Fibroblast of upper back skin (primary cell): Measurements from ENCODE around the gene PPM1D.
"Not testable (repeated sequence)": the region's sequence is repeated elsewhere in the genome, so short reads cannot be mapped to it uniquely, and the experiment has no call there.

Source experiments
- DNase-seq: peaks from one replicate; pipeline ENCODE4 v3.0.0-alpha.2; 2013

Gene PPM1D

DNA sequence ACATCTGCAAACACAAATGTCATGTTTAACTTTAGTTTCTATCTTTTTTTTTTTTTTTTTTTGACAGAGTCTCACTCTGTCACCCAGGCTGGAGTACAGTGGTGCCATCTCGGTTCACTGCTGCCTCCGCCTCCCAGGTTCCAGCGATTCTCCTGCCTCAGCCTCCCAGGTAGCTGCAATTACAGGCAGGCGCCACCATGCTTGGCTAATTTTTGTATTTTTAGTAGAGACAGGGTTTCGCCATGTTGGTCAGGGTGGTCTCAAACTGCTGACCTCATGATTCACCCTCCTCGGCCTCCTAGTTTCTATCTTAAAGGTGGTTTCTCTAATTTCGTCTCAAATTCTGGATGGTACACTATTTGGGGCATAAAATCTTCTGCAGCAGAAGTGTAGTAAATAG, 5.8 kb upstream of the PPM1D start:
- DNase-seq = not testable (repeated sequence)

DNA sequence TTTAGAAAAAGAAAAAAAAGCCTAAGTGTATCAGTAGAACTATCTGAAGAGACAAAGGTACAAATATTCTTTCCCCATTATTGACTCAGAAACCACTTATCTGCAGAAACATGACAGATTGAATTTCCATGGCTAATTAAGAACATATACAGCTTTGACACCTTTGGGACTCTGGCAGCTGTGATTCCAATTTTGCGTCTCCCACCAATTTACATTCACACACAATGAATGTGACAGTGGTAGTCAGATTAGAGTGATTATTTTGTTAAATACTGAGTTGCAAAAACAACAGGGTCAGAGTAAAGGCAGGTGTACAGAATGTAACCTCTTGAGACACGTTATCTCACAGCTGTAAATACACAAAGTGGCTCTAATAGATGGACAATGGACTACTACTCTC, 5.3 kb upstream of the PPM1D start:
- DNase-seq = no peak

DNA sequence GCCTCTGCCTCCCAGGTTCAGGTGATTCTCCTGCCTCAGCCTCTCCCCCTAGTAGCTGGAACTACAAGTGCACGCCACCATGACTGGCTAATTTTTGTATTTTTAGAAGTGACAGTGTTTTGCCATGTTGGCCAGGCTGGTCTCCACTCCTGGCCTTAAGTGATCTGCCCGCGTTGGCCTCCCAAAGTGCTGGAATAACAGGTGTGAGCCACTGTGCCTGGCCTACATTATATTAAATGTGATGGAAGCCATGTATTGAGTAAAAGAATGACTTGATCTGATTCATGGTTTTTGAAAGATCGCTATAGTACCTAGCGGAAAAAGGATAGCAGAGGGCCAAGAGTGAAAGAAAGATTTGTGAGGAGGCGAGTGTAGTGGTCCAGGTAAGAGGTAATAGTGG, 2.7 kb upstream of the PPM1D start:
- DNase-seq = no peak

DNA sequence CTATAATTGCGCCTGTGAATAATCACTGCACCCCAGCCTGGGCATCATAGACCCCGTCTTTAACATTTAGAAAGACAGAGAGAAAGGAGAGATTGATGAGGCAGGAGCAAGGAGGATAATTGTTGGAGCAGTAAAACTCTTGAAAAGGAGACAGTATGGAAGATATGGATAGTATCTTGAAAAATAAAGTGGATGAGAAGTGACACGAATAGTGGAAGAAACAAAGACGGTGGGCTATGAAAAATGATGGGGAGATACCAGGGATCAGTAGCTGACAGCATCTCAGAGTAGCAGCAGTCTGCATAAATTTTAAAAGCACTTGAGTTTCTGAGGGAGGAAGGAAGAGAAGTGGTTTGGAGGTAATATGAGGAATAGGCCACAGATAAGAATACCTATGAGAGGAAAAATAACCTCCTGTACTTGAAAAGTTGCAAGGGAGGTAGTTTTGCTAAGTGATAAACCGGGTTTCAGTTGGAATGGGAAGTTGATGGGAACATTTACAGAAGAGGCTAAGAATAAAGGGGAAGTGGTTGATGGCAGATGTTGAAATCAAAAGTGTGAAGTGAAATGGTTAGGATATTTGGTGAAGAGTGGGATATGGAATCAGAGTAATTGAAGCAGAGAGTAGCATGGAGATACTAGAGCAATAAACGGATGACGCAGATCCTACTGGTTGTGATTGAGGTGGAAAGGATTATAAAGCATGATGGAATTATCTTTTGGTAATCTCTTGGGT, 1.8 kb upstream of the PPM1D start:
- DNase-seq = no peak

DNA sequence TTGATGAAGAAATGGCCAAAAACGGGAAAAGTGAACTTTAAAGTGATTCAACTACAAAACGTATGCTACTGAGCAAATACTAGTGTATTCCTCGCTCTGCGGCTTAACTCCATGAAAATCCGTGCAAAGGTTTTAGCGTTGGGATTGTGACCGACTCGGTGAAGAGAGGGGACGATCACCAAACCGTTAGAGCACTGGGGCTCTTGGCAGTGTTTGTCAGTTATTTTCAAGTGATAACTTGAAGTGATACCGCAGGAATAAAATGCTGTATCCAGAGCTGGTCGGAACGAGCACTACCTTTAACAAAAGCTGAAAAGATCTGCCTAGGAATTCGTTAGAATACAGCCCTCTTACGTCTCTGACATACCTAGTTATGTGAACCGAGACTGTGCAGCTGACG, 773 bp upstream of the PPM1D start:
- DNase-seq = no peak

DNA sequence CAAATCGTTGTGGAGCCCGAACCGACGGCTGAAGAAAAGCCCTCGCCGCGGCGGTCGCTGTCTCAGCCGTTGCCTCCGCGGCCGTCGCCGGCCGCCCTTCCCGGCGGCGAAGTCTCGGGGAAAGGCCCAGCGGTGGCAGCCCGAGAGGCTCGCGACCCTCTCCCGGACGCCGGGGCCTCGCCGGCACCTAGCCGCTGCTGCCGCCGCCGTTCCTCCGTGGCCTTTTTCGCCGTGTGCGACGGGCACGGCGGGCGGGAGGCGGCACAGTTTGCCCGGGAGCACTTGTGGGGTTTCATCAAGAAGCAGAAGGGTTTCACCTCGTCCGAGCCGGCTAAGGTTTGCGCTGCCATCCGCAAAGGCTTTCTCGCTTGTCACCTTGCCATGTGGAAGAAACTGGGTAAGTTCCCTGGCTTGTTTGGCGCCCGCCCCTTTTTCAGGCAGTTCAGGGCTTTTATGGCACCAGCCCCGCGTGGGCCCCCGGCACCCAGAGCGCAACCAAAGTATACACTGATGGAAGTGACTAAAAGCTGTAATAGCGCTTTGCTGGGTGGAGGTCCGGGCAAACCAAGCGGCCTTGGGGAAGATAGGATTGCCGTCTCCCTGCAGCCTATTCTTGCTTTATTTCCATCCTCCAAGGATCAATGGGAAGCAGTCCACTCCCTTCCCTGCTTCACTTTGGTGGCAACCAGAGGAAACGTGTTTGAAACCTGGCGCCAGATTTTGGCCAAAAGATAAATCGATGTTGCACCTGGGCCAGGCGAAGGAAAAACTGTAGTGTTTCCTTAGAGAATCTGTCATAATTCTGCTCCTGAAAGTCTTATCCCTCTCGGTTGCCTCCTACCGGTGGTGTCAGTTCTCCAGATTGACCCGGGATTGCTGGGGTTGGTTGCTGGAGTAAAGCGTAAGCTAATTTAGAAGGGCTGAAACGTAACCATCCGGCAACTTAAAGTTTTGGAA, 775 bp downstream of the PPM1D start:
- peak; percentile 85 for DNase-seq

DNA sequence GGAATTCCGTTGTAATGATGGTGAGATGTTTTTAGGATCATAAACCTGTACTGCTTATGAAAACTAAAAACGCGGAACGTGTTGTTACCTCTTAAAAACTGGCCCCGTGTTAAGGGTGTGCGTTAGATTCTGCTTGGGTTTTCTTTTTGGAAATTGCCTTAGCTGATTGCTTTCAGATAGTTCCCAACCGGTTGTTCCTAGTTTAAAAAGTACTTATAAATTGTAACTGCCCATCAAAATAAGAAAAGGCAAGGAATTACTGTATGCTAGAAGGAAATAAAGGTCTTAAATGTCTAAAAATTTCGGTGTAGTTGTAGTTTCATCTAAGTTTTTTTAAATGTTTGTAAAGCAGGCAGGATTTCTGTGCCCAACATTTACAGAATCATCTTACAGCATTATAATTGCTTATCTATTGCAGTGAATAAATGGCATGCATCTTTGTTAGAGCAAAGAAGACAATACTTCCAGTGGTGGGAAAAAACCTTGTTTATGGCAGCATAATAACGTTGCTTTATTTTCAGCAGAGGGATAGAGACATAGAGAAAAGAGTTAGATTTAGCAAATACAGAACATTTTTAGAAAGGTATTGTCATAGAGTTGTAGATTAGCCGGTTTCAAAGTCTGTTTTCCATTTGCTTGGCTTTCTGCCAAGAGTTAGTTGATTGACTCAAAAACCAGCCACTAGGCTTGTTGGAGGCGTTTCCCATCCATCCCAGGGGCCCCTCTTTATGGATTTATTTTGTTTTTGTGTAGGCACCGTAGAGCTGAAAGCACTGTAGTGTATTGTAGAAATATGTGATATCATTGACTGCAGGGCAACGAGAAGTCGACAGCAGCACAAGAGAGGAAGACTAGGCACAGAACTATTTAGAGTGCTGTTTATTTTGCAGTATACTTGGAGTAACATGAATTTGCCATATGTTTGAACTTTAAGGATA, 1.7 kb downstream of the PPM1D start:
- peak; percentile 76 for DNase-seq

DNA sequence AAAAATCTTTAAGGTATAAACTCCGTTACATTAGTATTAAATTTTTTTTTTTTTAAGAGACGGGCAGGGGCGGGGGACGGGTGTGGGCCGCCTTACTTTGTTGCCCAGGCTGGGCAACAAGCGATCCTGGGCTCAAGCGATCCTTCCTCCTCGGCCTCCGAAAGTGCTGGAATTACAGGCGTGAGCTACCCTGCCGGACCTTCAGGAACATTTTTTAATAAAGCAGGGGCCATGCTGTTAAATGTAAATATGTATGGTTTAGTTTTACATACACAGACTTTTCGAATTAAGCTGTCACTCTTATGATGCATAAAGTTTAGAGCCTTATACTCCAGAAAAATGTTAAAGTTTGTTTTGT, 2.4 kb downstream of the PPM1D start:
- DNase-seq = no peak

DNA sequence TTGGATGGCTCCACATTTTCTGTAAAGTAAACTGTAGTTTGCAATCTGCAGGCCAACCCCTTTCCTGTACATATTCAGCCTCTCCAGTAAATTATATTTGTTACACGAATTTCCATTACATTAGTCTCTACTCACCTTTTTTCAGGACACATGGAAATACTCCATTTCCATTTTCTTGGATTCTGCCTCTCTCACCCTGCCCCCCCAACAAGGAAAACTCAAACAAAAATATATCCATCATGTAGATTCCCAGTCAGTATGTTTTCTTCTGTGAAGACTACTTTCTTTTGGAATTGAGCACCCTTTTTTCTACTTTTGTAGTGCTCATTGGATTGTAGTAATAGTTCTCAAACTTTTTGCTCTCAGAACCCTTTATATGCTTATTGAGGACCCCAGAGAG, 2.9 kb downstream of the PPM1D start:
- no peak for DNase-seq

DNA sequence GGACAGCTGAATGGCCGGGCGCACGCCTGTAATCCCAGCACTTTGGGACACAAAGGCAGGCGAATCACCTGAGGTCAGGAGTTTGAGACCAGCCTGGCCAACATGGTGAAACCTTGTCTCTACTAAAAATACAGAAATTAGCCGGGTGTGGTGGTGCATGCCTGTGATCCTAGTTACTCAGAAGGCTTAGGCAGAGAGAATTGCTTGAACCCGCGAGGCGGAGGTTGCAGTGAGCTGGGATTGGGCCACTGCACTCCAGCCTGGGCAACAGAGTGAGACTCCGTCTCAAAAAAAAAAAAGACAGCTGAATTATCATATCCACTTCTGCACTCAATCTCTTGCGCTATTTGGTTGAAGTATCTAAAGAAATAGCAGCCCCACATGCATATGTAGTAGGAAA, 3.5 kb downstream of the PPM1D start:
- not testable (repeated sequence) for DNase-seq

DNA sequence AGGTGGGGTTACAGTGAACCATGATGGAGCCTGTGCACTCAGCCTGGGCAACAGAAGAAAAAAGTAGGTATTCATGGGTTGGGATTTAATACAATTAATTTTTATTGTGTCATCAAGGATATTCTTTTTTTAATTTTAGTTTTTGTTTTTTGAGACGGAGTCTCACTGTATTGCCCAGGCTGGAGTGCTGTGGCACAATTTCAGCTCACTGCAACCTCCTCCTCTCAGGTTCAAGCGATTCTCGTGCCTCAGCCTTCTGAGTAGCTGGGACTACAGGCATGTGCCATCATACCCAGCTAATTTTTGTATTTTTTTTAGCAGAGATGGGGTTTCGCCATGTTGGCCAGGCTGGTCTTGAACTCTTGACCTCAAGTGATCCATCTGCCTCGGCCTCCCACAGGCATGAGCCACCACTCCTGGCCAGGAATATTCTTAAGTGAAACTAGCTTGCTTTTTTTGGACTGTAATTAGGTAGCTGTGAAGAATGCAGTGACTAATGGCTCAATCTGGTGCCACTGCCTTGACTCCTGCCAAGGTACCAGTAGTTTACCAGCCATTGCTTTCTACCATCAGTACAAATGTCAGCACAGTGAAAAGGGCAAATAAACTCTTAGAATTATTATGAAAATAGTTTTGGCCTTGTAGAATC, 4.8 kb downstream of the PPM1D start:
- DNase-seq = peak; percentile 57

DNA sequence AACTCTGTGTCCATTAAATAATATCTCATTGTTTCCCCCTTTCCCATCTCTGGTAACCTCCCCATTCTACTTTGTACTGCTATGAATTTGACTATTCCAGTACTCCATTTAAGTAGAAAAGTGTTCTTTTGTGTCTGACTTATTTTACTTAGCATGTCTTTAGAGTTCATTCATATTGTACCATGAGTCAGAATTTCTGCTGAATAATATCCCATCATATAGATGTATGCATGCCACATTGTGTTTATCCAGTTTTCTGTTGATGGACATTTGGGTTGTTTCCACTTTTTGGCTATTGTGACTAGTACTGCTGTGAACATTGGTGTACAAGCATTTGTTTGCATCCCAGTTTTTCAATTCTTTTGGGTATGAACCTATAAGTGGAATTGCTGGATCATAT, 6.0 kb downstream of the PPM1D start:
- DNase-seq = no peak

DNA sequence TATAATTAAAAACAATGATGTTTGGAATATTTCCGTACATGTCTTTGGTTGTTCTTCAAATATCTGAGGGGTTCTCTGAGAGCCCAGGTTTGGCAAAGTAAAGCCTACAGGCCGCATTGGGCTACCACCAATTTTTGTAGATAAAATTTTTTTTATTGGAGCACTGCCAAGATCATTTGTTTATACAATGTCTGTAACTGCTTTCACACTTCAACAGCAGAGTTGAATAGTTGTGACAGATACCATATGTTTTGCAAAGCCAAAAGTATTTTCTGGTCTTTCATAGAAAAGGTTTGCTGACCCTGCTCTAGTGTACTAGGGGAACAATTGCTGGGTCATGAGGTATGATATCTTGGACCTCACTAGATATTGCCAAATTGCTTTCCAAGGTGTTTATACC, 10.5 kb downstream of the PPM1D start:
- peak; percentile 26 for DNase-seq

DNA sequence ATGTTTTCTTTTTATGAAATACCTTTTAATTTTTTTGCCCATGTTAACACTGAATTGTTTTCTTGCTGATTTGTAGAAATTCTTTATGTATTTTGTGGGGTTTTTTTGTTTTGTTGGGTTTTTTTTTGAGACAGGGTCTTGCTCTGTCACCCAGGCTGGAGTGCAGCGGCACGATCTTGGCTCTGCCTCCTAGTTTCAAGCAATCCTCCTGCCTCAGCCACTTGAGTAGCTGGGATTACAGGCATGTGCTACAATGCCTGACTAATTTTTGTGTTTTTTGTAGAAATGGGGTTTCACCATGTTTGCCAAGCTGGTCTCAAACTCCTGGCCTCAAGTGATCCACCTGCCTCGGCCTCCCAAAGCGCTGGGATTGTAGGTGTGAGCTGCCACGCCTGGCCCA, 11.3 kb downstream of the PPM1D start:
- DNase-seq = not testable (repeated sequence)

DNA sequence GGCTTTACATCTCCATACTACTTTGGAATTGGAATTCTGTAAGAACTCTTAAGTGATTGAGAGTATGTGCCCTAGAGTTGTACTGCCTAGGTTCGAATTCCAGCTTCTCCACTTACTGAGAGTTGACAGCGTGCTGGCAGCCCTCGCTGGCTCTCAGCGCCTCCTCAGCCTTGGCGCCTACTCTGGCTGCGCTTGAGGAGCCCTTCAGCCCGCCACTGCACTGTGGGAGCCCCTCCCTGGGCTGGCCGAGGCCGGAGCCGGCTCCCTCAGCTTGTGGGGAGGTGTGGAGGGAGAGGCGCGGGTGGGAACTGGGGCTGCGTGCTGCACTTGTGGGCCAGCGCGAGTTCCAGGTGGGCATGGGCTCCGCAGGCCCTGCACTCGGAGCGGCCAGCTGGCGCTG, 13.3 kb downstream of the PPM1D start:
- DNase-seq = no peak

DNA sequence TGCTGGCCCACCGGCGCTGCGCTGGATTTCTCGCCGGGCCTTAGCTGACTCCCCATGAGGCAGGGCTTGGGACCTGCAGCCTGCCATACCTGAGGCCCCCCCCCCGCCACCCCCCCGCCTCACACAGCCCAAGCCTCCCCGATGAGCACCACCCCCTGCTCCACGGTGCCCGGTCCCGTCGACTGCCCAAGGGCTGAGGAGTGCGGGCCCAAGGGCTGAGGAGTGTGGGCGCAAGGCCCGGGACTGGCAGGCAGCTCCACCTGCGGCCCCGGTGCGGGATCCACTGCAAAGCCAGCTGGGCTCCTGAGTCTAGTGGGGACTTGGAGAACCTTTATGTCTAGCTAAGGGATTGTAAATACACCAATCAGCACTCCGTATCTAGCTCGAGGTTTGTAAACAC, 13.8 kb downstream of the PPM1D start:
- not testable (repeated sequence) for DNase-seq

DNA sequence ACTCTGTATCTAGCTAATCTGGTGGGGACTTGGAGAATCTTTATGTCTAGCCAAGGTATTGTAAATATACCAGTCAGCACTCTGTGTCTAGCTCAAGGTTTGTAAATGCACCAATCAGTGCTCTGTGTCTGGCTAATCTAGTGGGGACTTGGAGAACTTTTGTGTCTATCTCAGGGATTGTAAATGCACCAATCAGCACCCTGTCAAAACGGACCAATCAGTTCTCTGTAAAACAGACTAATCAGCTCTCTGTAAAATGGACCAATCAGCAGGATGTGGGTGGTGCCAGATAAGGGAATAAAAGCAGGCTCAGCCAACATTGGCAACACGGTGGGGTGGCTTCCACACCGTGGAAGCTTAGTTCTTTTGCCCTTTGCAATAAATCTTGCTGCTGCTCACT, 14.3 kb downstream of the PPM1D start:
- not testable (repeated sequence) for DNase-seq

DNA sequence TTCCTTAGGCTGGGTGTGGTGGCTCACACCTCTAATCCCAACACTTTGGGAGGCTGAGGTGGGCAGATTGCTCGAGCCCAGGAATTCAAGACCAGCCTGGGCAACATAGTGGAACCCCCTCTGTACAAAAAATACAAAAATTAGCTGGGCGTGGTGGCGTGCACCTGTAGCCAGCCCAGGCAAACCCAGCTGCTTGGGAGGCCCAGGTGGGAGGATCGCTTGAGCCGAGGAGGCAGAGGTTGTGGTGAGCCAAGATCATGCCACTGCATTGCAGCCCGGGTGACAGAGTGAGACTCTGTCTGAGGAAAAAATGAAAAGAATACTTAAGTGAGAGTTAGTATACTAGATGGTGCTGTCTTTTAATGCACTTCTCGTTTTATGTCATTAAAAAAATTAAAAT, 15.1 kb downstream of the PPM1D start:
- DNase-seq = no peak

DNA sequence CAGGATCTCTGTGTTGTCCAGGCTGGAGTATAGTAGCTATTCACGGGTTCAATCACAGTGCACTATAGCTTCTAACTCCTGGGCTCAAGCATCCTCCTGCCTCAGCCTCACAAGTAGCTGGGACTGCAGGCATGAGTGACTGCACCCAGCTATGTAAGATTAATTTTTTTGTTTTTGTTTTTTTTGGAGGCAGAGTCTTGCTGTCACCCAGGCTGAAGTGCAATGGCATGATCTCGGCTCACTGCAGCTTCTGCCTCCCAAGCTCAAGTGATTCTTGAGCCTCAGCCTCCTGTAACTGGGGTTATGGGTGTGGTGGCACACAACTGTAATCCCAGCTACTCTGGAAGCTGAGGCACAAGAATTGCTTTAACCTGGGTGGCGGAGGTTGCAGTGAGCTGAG, 15.8 kb downstream of the PPM1D start:
- no peak for DNase-seq

DNA sequence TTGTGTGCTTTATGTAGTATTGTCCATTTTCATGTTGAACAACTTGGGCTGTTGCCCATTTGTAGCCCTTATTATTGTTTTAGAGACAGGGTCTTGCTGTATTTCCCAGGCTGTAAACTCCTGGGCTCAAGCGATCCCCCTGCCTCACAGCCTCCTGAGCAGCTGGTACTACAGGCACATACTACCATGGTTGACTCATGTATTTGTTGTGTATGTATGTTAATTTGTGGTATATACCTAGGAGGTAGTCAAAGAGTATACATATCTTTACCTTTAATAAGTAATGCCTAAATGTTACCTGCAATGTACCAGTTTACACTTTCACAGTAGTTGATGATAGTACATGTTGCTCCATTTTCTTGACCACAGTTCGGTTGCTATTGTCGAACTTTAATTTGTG, 18.1 kb downstream of the PPM1D start:
- DNase-seq = no peak

DNA sequence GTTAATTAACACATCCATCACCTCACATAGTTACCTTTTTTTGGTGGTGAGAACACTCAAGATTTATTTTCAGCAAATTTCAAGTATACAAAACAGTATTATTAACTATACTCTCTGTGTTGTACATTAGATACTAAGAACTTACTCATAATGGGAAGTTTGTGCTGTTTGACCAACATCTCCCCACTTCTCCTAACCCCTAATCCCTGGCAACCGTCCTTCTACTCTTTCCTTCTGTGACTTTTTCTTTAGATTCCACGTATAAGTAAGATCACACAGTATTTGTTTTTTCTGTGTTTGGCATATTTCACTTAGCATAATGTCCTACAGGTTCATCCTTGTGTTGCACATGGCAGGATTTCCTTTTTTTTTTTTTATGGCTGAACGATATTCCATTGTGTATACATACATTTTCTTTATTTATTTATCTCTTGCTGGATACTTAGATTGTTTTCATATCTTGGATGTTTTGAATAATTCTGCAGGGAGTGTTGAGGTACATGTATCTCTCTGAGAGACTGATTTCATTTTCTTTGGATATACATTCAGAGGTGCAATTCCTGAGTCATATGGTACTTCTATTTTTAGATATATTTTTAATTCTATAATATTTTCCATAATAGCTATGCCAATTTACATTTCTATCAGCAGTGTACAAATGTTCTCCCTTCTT, 19.0 kb downstream of the PPM1D start:
- DNase-seq = no peak

DNA sequence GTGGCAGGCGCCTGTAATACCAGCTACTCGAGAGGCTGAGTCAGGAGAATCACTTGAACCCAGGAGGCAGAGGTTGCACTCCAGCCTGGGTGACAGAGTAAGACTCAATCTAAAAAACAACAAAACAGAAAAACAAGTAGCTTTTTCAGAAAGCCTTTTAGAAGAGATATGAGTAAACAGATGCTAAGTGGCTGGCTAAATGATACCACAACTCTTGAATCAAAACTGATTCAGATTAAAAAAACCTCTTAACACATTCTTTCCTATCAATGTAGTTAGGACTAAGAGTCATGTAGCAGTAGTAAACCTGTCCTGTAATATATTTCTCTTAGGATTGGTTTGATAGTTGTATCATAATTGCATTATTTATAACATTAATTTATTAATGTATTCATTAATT, 23.0 kb downstream of the PPM1D start:
- DNase-seq = no peak
